MCF 10A (cell line): ENCODE data around the gene SRPK3. TPM values are rescaled to one million over a fixed set of nuclear protein-coding genes. Genes with fewer than 3 reads are reported as not detected.

Experiments used
- BruUV-seq: library from RNA; stranded (reverse); fragments of 400-500 nt; replicated peaks from 2 replicates; lab custom pipeline; 2021; lab: Mats Ljungman, UMichigan
- CTCF ChIA-PET: fragments of 300-600 bp; sonication (Branson Sonifier 250); formaldehyde crosslinking; extraction: SDS; loops from one replicate; lab custom pipeline; 2021; ENCODE audit warnings: antibody characterized with exemption, inconsistent platforms; lab: Yijun Ruan, JAX
- POLR2A ChIA-PET: fragments of 300-600, 350-650 bp; sonication (Branson Sonifier 250); formaldehyde crosslinking; extraction: SDS; loops from one replicate; lab custom pipeline; 2020; ENCODE audit warnings: antibody characterized with exemption, inconsistent platforms; lab: Yijun Ruan, JAX
- DNase-seq: peaks from one replicate; pipeline ENCODE4 v3.0.0-alpha.2; 2018; ENCODE audit not compliant: unreplicated experiment
- H3K27ac Mint-ChIP-seq: one replicate; pipeline ENCODE4 v1.8.0; 2022; ENCODE audit warnings: mild to moderate bottlenecking, low read depth, mixed read lengths; ENCODE audit not compliant: unreplicated experiment
- H3K27me3 Mint-ChIP-seq: one replicate; pipeline ENCODE4 v1.8.0; 2022; ENCODE audit warnings: mixed read lengths; ENCODE audit not compliant: insufficient read depth, unreplicated experiment
- H3K36me3 Mint-ChIP-seq: one replicate; pipeline ENCODE4 v1.8.0; 2022; ENCODE audit warnings: mild to moderate bottlenecking, moderate library complexity, mixed read lengths; ENCODE audit not compliant: insufficient read depth, unreplicated experiment
- H3K4me1 Mint-ChIP-seq: one replicate; pipeline ENCODE4 v1.8.0; 2022; ENCODE audit warnings: mixed read lengths; ENCODE audit not compliant: insufficient read depth, unreplicated experiment
- H3K4me3 Mint-ChIP-seq: one replicate; pipeline ENCODE4 v1.8.0; 2022; ENCODE audit warnings: mild to moderate bottlenecking, moderate library complexity, mixed read lengths; ENCODE audit not compliant: unreplicated experiment
- H3K9me3 Mint-ChIP-seq: one replicate; pipeline ENCODE4 v1.8.0; 2022; ENCODE audit warnings: mixed read lengths; ENCODE audit not compliant: unreplicated experiment
- intact Hi-C: fragments of 100-400 bp; cut with micrococcal nuclease; formaldehyde crosslinking; loops from 2 replicates; pipeline ENCODE4 v1.14.1; 2022
- total RNA-seq: library from RNA; stranded (reverse); gene quantifications from 2 replicates; pipeline ENCODE4 v1.2.3, GENCODE V29; 2022
- TF ChIP-seq, protein P1 (sequence below): fragments of 200-600 bp; IDR thresholded peaks from one replicate; pipeline ENCODE4 v1.8.0; 2022; ENCODE audit warnings: antibody characterized with exemption, mild to moderate bottlenecking; ENCODE audit not compliant: unreplicated experiment

SRPK3 gene
- total RNA-seq, 1 experiment from 2014 or later: not detected

DNA sequence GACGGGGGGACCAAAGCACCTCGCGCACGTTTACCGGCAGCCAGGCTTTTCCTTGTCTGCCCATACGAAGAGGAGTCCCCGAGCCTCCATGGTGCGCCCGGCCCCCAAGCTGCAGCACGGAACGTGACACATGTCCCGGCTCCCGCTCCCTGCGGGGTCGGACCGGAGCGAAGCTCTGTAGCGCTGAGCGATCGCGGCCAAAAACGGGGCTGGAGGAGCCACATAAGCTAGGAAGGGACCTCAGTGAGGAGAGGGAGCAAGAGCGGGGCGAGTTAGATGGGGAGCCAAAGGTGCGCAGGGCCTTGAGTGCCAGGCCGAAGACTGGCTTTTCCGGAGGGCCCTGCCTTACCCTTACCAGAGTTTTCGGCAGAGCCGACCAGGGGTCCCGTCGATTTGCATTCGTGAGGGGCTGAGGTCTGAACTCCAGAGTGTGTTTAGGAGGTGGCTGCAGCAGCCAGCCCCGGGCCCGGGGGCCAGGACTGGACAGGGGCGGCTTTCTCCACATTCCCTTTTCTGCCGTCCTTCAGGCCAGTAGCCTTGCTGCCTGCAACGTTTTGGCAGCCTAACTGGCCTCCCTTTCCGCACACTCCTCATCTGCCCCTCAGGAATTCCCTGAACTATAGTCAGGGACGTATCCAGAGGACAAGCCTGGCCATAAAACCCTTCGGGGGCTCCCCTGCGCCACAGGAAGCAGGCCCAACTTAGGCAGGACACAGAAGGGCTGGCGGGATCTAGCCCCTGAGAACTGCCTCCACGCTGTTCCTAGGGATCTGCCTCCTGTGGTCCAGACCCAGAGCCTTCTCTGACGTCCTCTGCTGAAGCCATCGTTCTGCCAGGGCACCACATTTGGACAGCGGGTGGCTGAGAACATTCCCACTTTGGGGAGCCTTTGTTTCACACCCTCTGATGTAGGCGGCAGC is 14.3 kb downstream of the SRPK3 start:
- Mint-ChIP-seq H3K4me1 (no peaks in the 10 kb centered on the region), H3K27me3 (no peaks in the 10 kb centered on the region), H3K27ac (peak overlapping the region; percentile 91), H3K4me3 (peak overlapping the region; percentile 91), H3K36me3 (peaks cover 22% of the 10 kb centered on the region), H3K9me3 (no peaks in the 10 kb centered on the region)
- TF ChIP-seq, protein P1, sequence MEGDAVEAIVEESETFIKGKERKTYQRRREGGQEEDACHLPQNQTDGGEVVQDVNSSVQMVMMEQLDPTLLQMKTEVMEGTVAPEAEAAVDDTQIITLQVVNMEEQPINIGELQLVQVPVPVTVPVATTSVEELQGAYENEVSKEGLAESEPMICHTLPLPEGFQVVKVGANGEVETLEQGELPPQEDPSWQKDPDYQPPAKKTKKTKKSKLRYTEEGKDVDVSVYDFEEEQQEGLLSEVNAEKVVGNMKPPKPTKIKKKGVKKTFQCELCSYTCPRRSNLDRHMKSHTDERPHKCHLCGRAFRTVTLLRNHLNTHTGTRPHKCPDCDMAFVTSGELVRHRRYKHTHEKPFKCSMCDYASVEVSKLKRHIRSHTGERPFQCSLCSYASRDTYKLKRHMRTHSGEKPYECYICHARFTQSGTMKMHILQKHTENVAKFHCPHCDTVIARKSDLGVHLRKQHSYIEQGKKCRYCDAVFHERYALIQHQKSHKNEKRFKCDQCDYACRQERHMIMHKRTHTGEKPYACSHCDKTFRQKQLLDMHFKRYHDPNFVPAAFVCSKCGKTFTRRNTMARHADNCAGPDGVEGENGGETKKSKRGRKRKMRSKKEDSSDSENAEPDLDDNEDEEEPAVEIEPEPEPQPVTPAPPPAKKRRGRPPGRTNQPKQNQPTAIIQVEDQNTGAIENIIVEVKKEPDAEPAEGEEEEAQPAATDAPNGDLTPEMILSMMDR: no peak
- ChIA-PET POLR2A (interaction anchor here (0.7 to 3.1 kb wide), 9 partner anchors 29 to 214 kb away, joined by 3 to 25 read pairs (median 4); no protein-coding TSS in a partner anchor), CTCF (no interaction called here)
- intact Hi-C loops: loop anchor here (2.0 kb wide), 1 partner anchor 70 kb away; the partner anchor contains the start of genes ABCD1 and BCAP31
- BruUV-seq: TSS peak; percentile 78
- no peak for DNase-seq

DNA sequence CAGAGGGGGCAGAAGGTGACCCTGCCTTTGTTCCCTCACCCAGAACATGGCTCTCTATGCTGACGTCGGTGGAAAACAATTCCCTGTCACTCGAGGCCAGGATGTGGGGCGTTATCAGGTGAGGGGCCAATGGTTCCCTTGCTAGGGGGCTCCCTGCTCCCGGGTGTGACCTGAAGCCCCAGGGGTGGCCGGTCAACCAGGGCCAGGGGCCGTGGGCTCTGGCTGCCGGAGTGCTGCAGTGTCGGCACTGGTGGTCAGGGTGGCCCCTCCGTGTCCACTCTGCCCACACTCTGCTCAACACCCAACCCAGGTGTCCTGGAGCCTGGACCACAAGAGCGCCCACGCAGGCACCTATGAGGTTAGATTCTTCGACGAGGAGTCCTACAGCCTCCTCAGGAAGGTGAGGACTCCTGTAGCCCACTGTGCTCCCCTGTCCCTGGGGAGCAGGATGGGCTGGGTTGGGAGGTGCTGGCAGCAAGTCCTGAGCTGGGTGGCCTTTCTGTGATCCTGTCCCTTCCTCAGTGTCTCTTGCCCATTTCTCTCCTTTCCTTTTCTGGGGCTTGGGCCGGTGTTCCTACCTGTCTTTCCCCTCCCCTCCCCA is 16.7 kb downstream of the SRPK3 start:
- Mint-ChIP-seq H3K36me3 (peaks cover 22% of the 10 kb centered on the region), H3K4me1 (no peaks in the 10 kb centered on the region), H3K27ac (no peak overlapping the region), H3K9me3 (no peaks in the 10 kb centered on the region), H3K27me3 (no peaks in the 10 kb centered on the region), H3K4me3 (no peak overlapping the region)
- ChIA-PET CTCF (no interaction called here), POLR2A (no interaction called here)
- BruUV-seq: no TSS peak
- TF ChIP-seq, protein P1: no peak
- no peak for DNase-seq
- intact Hi-C loops: no loop called here

DNA sequence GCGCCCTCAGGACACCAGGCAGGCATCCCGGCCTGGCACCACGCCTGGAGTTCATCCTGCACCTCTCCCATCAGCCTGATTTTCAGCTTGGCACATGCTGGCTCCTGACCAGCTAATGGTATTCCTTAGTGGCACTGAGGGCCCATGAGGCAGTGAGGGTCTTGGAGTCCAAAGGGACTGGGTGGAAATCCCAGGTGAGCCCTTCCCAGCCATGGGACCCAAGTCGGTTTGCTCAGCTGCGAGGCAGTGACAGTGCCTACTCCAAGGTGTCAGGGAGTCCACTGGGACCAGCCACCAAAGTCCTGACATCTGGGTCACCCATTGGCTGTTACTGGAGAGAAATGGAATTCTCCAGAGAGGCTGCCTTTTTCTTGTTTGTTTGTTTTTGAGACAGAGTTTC is 18.5 kb downstream of the SRPK3 start:
- Mint-ChIP-seq H3K27me3 (no peaks in the 10 kb centered on the region), H3K9me3 (no peaks in the 10 kb centered on the region), H3K4me1 (no peaks in the 10 kb centered on the region), H3K4me3 (no peak overlapping the region), H3K36me3 (peaks cover 22% of the 10 kb centered on the region), H3K27ac (no peak overlapping the region)
- ChIA-PET CTCF (no interaction called here), POLR2A (interaction anchor here (0.9 kb wide), 1 partner anchor 136 kb away, joined by 4 read pairs; the partner anchor contains the start of gene NAA10)
- DNase-seq: no peak
- TF ChIP-seq, protein P1: no peak
- intact Hi-C loops: no loop called here
- no TSS peak for BruUV-seq

DNA sequence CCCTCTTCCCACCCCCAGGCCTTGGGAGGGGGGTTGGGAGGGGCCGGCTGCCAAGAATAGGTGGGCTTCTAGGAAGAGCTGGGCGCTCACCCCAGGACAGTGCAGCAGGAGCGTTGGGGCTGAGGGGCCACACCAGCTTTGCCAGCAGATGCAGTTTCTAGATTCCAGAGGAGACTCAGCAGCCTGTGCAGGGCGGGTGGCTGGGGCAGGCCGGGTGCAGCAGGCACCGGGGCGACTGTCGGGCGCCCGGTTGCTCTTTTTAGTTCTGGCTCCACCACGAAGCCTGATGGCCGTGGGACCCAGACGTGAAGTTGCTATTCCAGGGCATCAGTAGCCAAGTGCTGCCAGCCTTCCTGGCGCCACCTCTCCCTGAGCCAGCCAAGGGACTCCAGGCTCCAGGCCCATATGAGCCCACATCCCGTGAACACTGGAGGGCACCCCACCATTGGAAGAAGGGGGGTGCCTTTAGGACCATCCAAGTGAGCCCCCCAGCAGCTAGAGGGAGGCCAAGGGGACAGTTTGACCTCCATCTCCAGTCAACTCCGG is 19.4 kb downstream of the SRPK3 start:
- Mint-ChIP-seq H3K4me1 (no peaks in the 10 kb centered on the region), H3K27me3 (no peaks in the 10 kb centered on the region), H3K9me3 (no peaks in the 10 kb centered on the region), H3K27ac (no peak overlapping the region), H3K4me3 (no peak overlapping the region), H3K36me3 (peaks cover 22% of the 10 kb centered on the region)
- CTCF ChIA-PET: no interaction called here
- POLR2A ChIA-PET: interaction anchor here (0.9 kb wide), 1 partner anchor 135 kb away, joined by 4 read pairs; the partner anchor contains the start of gene NAA10
- intact Hi-C loops: no loop called here
- TF ChIP-seq, protein P1: no peak
- BruUV-seq: no TSS peak
- no peak for DNase-seq
